DOHH2 (cell line): ENCODE data around the gene HDLBP.

Experiments
- H3F3A ChIP-seq: fragments of 200-600 bp; sonication (generic), shearing (Covaris generic); 2 replicates; pipeline ENCODE4 v1.6.0; 2016; ENCODE audit warnings: antibody characterized with exemption, mild to moderate bottlenecking; ENCODE audit not compliant: control insufficient read depth, insufficient read depth
- H3K27ac ChIP-seq: fragments of 200-600 bp; sonication (generic); 2 replicates; pipeline ENCODE4 v1.5.1; 2014; ENCODE audit warnings: low read depth, mild to moderate bottlenecking, low read length, moderate library complexity
- H3K27me3 ChIP-seq: fragments of 200-600 bp; sonication (generic); 2 replicates; pipeline ENCODE4 v1.6.1; 2014; ENCODE audit warnings: mild to moderate bottlenecking, low read length, mixed read lengths; ENCODE audit not compliant: control insufficient read depth
- H3K36me3 ChIP-seq: fragments of 200-600 bp; sonication (generic); 2 replicates; pipeline ENCODE4 v1.6.1; 2014; ENCODE audit warnings: mild to moderate bottlenecking, low read length, moderate library complexity, mixed read lengths; ENCODE audit not compliant: control insufficient read depth
- H3K4me1 ChIP-seq: fragments of 200-600 bp; sonication (generic); 2 replicates; pipeline ENCODE4 v1.6.1; 2014; ENCODE audit warnings: mild to moderate bottlenecking, low read length, mixed read lengths; ENCODE audit not compliant: control insufficient read depth
- H3K4me2 ChIP-seq: fragments of 200-600 bp; sonication (generic); 2 replicates; pipeline ENCODE4 v1.6.0; 2014; ENCODE audit warnings: mild to moderate bottlenecking, low read length, moderate library complexity
- H3K4me3 ChIP-seq: fragments of 200-600 bp; sonication (generic); 2 replicates; pipeline ENCODE4 v1.5.1; 2014; ENCODE audit warnings: mild to moderate bottlenecking, low read length, mixed read lengths
- H3K79me2 ChIP-seq: fragments of 200-600 bp; sonication (generic); 2 replicates; pipeline ENCODE4 v1.6.1; 2014; ENCODE audit warnings: mild to moderate bottlenecking, low read length, mixed read lengths; ENCODE audit not compliant: control insufficient read depth
- H3K9me2 ChIP-seq: fragments of 200-600 bp; sonication (generic); replicated peaks from 2 replicates; pipeline ENCODE4 v1.6.1; 2014; ENCODE audit warnings: mild to moderate bottlenecking, low read length, mixed read lengths; ENCODE audit not compliant: control insufficient read depth
- H3K9me3 ChIP-seq: fragments of 200-600 bp; sonication (generic); 2 replicates; pipeline ENCODE4 v1.6.1; 2014; ENCODE audit warnings: antibody characterized with exemption, low read length, mixed read lengths; ENCODE audit not compliant: control insufficient read depth, insufficient read depth
- H4K20me1 ChIP-seq: fragments of 200-600 bp; sonication (generic); 2 replicates; pipeline ENCODE4 v1.6.0; 2014; ENCODE audit warnings: low read depth, mild to moderate bottlenecking, antibody characterized with exemption, low read length, moderate library complexity; ENCODE audit not compliant: control insufficient read depth, insufficient read depth
- EZH2phosphoT487 ChIP-seq: fragments of 200-600 bp; sonication (generic); IDR thresholded peaks from 2 replicates; pipeline ENCODE4 v1.6.1; 2017; ENCODE audit warnings: borderline replicate concordance, mild to moderate bottlenecking, antibody characterized with exemption, low read length, moderate library complexity, mixed read lengths
- TF ChIP-seq, protein P1 (sequence below): fragments of 200-600 bp; sonication (generic); IDR thresholded peaks from one replicate; pipeline ENCODE4 v1.5.1; 2014; ENCODE audit warnings: antibody characterized with exemption, mild to moderate bottlenecking, low read depth, low read length; ENCODE audit not compliant: poor library complexity, severe bottlenecking

HDLBP gene

DNA sequence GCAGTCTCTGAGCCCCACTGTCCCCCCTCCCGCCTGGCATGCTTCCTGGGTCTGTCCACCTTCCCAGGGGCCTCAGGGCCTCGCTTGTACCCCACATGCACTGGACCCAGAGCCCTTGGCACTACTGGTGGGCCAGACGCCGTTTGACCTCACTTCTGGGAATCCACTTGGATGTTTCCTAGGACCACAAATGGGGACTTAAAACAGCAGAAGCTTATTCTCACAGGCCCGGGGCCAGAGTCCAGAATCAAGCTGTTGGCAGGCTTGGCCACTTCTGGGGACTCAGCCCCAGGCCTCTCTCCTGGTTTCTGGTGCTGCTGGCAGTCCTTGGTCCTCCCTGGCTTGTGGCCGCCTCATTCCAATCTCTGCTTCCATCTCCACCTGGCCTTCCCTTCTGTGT, 107.4 kb downstream of the HDLBP start:
- Histone ChIP-seq H4K20me1 (no peaks in the 10 kb centered on the region), H3F3A (no peaks in the 10 kb centered on the region), H3K79me2 (no peaks in the 10 kb centered on the region), H3K4me3 (no peak overlapping the region), H3K4me1 (no peaks in the 10 kb centered on the region), H3K27me3 (no peaks in the 10 kb centered on the region), H3K9me3 (no peaks in the 10 kb centered on the region), H3K36me3 (no peaks in the 10 kb centered on the region), H3K27ac (no peak overlapping the region), H3K4me2 (no peak overlapping the region), H3K9me2 (no peaks in the 10 kb centered on the region)
- TF ChIP-seq, protein P1, sequence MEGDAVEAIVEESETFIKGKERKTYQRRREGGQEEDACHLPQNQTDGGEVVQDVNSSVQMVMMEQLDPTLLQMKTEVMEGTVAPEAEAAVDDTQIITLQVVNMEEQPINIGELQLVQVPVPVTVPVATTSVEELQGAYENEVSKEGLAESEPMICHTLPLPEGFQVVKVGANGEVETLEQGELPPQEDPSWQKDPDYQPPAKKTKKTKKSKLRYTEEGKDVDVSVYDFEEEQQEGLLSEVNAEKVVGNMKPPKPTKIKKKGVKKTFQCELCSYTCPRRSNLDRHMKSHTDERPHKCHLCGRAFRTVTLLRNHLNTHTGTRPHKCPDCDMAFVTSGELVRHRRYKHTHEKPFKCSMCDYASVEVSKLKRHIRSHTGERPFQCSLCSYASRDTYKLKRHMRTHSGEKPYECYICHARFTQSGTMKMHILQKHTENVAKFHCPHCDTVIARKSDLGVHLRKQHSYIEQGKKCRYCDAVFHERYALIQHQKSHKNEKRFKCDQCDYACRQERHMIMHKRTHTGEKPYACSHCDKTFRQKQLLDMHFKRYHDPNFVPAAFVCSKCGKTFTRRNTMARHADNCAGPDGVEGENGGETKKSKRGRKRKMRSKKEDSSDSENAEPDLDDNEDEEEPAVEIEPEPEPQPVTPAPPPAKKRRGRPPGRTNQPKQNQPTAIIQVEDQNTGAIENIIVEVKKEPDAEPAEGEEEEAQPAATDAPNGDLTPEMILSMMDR, result no peak
- no peak for TF ChIP-seq EZH2phosphoT487

DNA sequence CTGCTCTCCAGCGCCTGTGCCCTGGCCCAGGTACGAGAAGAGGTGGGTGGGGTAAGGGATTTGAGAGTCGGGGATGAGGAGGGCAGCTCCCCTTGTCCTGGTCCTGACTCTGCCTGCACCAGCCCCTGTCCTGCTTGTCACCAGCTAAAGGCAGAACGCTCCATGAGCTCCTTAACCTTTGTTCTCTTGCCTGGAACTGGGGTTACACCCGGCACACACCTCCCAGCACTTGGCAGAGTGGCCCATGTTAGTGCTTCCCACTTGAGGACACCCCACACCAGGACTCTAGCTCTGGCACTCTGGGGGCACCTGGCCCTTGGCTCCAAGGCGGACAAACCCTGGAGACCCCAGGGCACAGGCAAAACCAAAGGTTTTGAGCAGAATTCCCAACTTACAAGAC, 107.8 kb downstream of the HDLBP start:
- Histone ChIP-seq H3K27ac (no peak overlapping the region), H3K79me2 (no peaks in the 10 kb centered on the region), H3K27me3 (no peaks in the 10 kb centered on the region), H3K36me3 (no peaks in the 10 kb centered on the region), H3K4me2 (no peak overlapping the region), H4K20me1 (no peaks in the 10 kb centered on the region), H3K9me3 (no peaks in the 10 kb centered on the region), H3F3A (no peaks in the 10 kb centered on the region), H3K9me2 (no peaks in the 10 kb centered on the region), H3K4me3 (no peak overlapping the region), H3K4me1 (no peaks in the 10 kb centered on the region)
- TF ChIP-seq, protein P1, result no peak
- no peak for TF ChIP-seq EZH2phosphoT487

DNA sequence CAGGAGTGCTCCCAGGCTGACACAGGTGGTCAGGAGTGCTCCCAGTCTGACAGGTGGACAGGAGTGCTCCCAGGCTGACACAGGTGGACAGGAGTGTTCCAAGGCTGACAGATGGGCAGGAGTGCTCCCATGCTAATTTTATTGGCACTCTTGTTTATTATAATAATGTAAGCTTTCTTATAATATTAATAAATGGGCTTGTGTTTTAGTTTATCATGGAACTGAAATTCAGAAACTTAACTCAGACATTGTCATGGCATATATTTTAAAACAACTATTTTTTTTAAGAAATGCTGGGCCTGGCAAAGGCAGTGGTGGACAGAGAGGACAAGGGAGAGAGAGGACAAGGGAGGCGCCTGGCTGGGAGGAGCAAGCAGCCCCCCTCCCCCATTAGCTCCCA, 108.3 kb downstream of the HDLBP start:
- no peaks in the 10 kb centered on the region for H3F3A ChIP-seq
- TF ChIP-seq, protein P1, result no peak
- TF ChIP-seq EZH2phosphoT487, result no peak
- no peak overlapping the region for H3K4me2 ChIP-seq
- no peak overlapping the region for H3K4me3 ChIP-seq
- H3K36me3 ChIP-seq, result no peaks in the 10 kb centered on the region
- H3K9me3 ChIP-seq, result no peaks in the 10 kb centered on the region
- no peaks in the 10 kb centered on the region for H4K20me1 ChIP-seq
- H3K9me2 ChIP-seq, result no peaks in the 10 kb centered on the region
- H3K27ac ChIP-seq, result no peak overlapping the region
- H3K4me1 ChIP-seq, result no peaks in the 10 kb centered on the region
- H3K79me2 ChIP-seq, result no peaks in the 10 kb centered on the region
- no peaks in the 10 kb centered on the region for H3K27me3 ChIP-seq

DNA sequence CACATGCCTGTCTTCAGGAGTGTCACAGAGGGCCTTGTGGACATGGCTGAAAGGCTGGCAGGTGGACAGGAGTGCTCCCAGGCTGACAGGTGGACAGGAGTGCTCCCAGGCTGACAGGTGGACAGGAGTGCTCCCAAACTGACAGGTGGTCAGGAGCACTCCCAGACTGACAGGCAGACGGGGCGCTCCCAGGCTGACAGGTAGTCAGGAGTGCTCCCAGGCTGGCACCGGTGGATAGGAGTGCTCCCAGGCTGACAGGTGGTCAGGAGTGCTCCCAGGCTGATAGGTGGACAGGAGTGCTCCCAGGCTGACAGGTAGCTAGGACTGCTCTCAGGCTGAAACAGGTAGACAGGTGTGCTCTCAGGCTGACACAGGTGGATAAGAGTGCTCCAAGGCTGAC, 110.4 kb downstream of the HDLBP start:
- no peaks in the 10 kb centered on the region for H3K4me1 ChIP-seq
- no peaks in the 10 kb centered on the region for H3K79me2 ChIP-seq
- no peaks in the 10 kb centered on the region for H4K20me1 ChIP-seq
- H3K9me2 ChIP-seq, result no peaks in the 10 kb centered on the region
- H3F3A ChIP-seq, result no peaks in the 10 kb centered on the region
- H3K36me3 ChIP-seq, result no peaks in the 10 kb centered on the region
- TF ChIP-seq, protein P1, result no peak
- TF ChIP-seq EZH2phosphoT487, result no peak
- H3K9me3 ChIP-seq, result no peaks in the 10 kb centered on the region
- no peak overlapping the region for H3K4me3 ChIP-seq
- H3K4me2 ChIP-seq, result no peak overlapping the region
- no peak overlapping the region for H3K27ac ChIP-seq
- H3K27me3 ChIP-seq, result no peaks in the 10 kb centered on the region
